Nucleus accumbens (tissue), 56 donors: ENCODE results near the gene CALCOCO1.

Source experiments
- DNase-seq, 56 donors: peaks; one replicate each; lab custom pipeline; 2025; lab: John Stamatoyannopoulos, UW

CALCOCO1 gene

DNA sequence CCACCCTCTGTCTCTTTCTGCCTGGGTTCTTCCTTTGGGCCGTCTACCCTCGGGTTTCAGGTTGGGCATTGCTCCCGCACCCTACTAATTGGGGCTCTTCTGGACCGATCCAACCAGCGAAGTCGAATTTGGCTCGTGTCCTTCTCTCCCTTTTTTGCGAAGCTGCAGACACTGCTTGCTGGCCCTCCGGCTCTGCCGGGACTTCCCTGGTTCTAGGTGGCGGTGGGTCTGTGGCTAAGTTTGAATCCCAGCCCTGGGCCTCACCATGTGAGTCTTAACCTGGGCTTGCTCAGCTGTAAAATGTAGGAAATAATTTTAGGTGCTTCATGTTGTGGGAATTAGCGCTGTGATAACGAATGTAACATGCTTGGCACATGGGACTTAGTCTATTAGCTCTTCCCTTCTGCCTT, 24.9 kb upstream of the CALCOCO1 start:
- DNase-seq, result no peak

DNA sequence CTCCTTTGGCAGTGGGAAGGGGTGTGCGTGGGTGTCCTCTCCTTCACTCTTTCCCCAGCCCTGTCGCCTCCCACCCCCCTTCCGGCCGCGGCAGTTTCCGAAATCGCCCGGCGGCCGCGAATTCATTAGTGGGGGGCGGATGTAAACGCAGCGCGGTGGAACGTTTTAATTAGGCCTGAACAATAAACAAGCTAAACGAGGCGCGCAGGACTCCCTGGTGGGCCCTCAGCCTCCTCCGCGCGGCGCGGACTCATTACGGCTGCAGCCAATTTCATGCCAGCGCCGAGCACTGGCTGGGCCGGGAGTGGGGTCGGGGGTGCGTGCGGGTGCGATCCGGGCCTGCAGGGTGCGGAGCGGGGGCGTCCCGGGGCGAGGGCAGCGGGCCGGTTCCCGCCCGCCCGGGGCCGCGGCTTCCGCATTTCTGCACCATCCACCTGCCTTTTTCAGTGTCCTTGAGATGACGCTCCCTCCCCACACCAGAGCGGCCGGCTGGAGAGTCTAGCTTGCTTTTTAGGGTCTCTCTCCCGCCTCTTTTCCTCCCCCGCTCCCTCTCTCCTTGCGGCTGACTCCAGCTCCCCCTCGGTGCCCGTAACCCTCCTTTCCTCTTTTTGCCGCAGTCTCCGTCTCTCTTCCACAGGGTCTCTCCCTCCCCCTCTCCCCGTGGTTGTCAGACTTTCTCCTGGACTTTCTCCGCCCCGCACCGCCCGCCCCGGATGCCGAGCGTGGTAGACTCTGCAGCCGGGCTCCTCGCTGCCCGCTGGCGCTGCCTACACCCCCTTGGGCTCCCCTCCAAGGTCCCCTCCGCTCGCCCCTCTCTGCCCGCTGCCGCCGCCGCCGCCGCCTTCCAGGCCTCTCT, 24.3 kb upstream of the CALCOCO1 start, which contains the start of gene CISTR:
TSS of gene CISTR (minus strand) at position 644 of the 856 bp plus-strand sequence.
- DNase-seq, result peak in 13 of 56 donors; percentile 6 to 62 (median 27)

DNA sequence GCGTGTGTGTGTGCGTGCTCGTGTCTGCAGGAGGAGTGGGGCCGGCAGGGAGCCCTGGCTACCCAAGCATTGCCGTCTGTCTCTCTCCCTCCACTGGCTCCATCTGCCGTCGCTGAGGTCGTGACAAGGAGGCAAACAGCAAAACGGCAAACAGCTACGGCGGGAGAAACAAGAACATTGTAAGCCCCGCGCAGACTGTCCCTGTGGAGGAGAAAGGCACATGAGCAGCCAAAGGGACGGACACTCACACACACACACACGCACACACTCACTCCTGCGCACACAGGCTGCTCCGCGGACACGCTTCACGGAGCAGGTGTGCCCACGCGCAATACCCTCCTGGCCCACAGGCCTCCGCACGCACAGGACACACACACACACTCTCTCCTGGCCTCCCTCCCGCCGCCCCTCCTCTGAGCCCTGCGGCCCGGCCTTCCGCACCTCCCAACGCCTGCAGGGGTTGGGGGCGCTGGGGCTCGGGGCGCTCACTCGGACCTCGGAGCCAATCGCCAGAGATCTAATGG, 23.6 kb upstream of the CALCOCO1 start:
- DNase-seq, result peak in 4 of 56 donors; percentile 11 to 48 (median 30)

DNA sequence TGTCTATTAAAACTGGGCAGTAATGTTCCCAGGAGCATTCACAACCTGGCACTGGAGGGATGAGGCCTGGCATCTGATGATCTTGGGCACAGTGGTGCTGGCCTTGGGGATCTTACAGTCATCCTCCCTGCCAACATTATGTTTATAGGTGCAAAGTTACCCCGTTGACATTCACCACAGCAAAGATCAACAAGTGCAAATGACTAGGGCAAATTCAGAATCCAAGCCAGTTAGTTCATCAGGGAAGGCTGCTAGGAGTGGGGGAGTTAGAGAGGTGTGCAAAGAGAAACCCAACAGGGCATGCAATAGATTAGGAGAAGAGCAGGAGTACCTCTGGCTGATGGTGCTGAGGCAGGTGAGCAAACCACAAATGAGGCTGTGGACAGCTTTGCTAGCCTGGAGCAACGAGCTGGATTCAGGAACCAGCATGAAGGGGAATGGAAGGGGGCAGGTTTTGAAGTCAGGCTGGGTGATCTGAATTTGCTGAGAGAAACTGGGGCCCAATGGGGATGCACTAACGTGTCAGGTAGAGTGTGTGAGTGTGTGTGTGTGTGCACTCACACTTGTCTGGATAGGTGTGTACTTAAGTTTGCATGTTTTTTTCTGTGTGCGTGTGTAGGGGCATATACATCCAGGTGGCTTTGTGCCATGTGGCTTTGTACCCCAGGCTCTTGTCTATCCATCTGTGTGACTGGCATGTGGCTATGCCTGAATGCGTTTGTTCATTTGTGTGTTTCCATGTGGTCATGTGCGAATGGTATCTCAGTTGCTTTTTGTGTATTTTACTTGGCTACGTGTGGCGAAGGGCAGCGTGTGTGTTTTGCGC, 22.9 kb upstream of the CALCOCO1 start:
- no peak for DNase-seq

DNA sequence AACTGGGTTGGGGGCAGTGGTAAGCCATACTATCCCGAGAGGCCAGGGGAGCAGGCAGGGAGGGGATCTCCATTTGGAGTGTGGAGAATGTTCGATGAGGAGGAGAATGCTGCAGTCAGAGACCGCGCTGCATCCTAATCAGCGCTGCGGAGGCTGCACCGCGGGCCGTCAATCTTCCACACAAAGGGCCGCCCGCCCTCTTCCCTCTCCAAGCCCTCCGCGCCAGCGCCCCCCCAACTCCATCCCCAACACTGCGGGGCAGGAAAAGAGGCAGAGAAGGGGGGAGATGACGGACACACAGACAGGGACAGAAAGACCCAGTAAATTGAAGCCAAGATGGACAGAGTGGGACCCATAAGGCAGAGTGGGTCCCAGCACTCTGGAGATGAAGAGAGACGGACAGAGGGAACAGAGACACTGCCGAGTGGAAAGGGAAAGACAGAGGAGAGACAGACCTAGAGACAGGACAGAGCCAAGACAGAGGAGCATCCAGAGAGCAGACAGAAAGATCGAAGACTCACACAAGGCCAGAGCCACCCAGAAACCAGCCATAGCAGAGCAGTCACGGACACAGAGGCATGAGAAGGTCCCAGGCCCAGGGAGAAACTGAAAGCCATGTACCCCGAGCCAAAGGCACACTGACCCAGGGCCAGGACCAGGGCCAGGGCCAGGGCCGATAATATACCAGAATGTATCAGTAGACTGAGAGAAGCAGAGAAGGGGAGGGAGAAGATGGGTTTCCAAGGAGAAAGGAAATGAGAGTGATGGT, 21.0 kb upstream of the CALCOCO1 start:
- peak in 20 of 56 donors; percentile 7 to 59 (median 30) for DNase-seq

DNA sequence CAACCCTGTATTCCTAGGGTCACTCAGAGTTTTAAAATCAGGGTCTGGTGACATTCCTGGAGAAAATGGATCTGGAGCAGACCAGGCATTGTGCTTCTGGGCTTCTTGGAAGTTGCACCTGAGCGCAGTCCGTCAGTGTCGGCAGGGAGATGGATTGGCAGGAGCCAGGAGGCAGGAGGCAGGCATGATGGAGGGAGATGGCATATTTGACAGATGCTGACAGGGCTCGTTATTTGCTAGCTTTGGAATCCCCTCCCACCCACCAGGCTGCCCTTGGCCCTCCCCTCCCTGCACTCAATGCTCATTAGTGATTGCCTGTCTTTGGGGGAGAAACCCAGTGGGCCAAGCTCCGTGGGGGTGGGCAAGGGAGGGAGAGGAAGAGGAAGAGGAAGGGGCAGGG, 19.8 kb upstream of the CALCOCO1 start:
- no peak for DNase-seq

DNA sequence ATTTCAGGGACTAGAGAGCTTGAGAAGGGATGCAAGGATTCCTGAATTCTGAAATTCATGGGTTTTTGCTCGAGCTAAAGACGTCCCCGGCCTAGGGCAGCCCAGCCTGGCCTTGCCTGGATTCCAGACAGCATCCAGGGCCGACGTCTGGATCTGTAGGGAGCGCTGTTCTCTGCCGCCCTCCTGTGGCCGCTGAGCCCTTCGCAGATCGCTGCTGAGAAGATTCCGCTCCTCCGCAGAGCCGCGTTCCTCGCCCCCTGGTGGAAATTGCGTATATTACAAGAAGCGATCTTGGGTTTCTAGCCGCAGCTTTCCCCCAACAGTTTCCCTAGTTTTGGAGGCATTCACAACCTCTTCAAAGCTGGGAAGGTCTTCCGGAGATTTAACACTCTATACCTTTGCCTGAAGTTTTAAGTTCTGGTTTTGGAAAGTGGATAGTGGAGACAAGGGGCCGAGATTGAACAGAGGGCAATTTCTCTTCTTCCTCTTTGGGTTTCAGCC, 19.4 kb upstream of the CALCOCO1 start:
- peak; percentile 25 to 97 (median 86) for DNase-seq

DNA sequence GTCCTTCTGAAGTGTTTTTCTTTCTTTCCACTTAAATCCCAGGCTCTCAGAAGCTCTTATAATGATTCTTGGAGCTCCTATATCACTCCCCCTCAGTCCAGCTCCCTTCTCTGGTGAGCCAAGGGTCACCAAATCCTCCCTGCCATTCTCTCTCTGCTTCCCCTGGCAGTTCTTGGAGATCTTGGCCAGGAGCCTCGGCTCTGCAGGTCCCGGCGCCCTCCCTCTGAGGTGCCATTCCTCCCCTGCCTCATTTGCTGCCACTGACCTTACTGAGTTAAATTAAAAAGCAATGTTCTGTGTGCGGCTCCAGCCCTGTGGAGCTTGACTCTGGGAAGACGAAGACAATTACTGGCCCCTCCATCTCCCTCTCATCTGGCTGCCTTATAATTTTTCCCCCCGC, 17.5 kb upstream of the CALCOCO1 start:
- no peak for DNase-seq

DNA sequence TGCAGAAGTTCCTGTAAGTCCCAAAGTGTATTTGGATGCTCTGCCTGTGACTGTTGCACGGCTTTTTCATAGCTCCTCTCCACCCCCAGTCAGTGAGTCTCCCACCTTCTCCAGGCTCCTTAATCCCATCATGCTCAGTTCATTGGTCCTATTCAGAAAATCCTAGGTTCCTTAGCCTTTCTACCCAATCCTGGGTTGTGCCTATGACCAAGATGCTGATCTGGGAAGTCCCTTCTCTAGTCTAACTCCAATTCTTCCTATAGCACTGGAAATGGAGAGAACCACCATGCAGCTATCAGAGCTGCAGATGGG, 16.8 kb upstream of the CALCOCO1 start:
- DNase-seq, result no peak

DNA sequence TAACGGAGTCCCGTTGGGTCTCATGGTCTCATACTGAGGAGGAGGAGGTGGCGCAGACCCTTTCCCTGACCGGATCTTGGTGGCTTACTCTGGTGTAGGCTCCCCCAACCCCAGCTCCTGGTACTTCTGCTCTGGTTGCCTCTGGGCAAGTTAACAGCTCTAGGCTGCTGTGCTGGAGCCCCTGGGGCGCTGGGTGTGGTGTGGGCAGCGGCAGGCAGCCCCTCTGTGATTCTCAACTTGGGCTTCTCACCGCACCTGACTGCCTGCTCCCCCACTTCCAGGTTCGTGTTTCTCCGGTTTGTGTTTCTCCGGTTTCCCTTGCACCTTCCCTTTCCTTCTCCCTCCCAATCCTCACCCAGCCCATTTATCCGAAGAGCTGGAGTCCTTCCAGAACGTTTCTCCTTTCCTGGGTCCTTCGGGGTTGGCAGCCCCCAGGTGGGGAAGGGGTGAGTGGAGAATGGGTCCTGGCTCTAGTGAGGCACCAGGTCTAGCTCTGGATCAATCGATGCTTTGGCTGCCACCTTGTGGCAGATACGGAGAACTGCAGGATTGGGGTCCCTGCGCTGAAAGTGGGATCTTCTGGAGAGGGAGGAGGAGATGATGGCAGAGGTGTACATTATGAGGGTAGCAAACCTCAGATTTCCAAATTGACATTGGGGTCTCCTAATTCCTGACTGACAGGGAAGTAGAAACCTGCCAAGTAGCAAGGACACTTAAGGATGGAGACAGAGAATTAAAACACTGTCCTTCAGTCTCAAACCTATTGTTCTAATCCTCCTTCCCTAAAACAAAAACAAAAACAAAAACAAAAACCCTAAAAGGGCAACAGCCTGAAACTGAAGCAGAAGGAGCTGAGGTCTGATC, 16.2 kb upstream of the CALCOCO1 start:
- peak in 43 of 56 donors; percentile 9 to 68 (median 42) for DNase-seq

DNA sequence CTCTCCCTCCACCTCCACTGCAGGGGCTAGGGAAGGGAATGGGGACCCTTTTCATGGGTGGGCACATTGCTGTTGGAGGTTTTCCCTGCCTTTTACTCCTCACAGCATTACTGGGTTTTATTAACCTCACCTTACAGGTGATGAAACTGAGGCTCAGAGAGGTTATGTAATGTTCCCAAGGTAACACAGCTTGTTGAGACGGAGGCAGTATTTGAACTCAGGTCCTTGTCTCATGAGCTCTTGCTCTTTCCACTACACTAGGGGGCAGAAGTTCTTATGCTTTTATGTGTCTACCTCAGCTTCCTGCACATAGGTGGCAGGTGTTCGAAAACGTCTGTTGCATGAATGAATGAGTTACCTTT, 12.9 kb upstream of the CALCOCO1 start:
- peak in 1 of 56 donors; percentile 32 for DNase-seq

DNA sequence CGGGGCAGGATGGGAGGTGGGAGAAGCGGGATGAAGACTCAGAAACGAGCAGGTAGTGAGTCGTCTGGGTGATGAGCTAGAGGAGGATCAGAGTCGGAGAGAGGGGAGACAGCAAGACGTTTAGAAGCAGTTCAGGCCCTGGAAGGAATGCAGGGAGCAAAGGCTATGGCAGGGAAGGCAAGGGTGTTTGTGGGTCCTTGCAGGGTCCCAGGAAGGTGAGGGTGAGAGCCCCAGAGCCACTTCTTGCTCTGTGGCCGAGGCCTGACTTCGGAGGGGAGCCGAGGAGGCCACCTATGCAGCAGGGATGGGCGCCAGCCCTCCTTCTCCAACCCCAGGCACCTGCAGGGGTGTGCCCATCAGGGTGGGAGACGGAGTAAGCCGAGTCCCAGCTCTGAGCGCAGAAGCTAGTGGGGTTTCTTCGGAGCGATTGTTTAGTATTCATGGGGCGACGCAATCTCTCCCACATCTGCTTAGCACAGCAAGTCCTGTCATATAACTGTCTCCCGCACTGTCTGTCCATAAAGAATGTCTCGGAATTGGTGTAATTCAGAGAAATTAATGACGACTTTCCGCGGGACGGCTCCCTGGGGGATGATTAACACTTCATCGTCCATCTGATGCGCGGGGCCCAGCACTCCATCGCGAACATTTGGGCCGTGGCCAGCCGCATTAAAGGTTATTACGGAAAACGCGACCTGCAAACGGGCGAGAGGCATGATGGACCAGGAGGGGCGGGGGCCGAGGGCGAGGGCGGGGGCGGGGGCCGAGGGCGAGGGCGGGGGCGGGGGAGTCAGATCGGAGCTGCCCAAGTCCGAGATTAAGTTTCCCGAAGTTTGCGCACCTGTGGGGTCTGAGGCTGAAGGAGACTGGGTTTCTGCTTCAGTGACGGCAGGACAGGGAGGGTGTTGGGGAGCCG, 12.2 kb upstream of the CALCOCO1 start:
- peak in 5 of 56 donors; percentile 15 to 45 (median 31) for DNase-seq

DNA sequence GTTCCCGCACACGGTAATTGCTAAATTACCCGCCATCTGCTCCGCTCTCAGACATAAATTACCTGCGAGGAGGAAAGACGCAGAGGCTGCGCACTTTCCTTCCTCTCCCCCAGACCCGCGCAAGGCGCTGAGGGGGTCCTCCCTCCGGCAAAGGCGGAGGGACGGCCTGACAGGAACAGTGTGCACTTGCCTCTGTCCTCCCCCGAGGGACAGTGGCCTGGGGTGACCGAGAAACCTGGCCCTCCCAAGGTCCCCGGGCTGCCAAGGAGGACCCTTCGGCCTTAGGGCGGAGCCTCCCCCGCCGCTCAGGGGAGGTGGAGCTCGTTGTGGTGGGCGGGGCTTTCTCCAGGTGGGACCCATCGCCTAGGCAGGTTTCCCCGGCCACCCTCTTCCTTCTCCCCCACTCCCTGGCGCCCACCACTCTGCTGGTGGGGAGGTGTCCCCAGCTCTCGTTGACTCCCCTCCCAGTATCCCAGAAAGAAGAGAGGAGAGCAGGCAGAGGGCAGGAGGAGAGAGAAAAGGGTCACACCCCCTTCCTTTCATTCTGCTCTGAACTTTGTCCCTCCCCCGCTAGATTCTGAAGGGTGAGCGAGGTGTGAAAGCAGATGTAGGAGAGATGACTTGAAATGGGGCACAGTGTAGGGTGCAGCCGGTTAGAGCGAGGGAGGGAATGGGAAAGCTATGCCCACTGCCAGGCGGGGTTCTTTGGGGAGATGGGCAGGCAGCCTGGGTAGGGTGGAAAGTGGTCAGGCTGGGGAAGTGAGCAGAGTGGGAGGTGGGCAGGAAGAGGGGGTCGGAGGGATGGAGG, 11.4 kb upstream of the CALCOCO1 start:
- peak in 11 of 56 donors; percentile 9 to 49 (median 30) for DNase-seq

DNA sequence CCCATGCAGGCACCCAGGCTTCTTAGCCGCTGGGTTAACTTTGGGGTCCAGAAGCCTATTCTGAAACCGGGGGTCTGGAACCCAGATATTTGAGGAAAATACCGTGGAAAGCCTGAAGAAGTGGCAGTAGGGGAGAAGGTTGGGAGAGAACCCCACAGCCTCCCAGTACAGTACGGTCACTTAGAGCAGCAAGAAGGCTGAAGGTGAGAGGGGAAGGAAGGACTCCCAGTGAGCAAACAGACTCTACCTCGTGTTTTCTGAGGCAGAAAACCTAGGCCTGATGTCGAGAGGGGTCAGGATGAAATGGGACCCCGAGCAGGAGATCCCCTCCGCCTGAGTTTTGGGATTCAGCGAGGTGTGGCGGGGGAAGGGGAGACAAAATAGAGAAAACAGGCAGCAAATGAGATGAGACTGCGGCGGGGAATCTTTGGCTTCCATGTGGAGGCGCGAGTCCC, 10.7 kb upstream of the CALCOCO1 start:
- peak in 3 of 56 donors; percentile 20 to 41 (median 30) for DNase-seq

DNA sequence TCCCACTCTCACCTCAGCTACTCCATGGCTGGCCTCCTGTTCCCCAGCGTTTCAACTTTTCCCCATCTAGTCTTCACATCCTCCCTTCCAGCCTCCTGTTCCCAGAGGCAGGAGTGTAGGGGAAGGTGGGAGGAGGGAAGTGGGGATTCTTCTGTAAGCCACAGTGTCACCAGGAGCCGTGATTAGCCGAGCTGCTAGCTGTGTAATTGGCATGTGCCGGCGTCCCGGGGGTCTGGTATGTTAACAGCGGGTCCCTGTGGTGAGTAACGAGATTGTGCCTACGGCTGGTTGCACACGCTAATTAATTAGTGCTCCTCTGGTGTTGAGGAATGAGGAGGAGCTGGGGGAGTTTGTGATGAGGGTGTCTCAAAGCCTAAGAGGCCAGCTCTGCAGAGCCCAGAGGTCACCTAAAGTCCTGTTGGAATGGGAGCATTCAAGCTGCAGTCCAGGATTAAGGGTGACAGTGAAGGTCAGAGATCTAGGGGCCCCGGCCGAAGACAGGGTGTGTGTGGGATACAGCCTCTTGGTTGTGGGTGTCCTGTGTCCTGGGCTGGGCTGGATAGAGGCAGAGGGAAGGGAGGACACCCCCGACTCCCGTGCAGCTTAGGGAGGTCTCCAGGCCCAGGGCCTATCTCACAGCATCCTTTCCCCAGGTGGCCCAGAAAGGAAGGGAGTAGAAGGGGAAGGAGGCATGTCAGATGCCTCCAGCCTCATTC, 10.0 kb upstream of the CALCOCO1 start:
- peak in 3 of 56 donors; percentile 17 to 26 (median 20) for DNase-seq

DNA sequence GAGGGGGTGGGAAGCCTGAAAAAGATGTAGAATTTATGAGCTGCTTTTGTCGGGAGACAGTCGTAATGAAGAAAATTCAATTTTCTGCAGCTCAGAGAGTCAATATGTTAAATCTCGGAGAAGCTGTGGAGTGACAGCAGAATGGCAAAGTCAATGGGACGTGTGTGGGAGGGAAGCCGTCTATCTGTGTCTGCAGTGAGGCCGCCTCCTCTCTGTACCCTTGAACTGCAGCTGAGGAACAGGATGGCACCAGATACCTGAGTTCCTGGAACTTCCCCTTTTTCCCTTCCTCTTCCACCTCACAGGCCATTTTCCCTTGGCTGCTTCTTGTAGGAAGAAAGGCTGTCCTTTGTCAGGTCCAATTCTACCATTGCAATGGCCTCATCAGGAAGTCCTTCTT, 9.3 kb upstream of the CALCOCO1 start:
- DNase-seq, result peak in 29 of 56 donors; percentile 10 to 83 (median 48)

DNA sequence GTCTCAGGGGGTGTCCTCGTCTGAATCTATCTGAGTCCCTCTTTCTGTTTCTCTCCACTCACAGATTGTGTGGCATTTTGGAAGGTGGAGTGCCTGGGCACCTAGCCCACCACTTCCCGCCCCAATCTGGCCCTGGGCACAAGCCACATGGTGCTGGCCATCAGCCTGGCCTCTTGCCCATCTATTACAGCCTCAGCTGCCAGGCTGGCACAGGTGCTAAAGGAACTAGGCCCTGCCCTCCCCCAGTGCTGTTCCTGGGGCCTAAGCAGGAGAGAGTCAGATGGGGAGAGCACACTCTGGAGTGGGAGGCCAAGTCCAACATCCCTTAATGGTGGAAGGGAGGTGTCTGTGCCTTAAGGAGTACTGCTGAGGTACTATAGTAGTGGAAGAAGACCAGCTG, 8.3 kb upstream of the CALCOCO1 start:
- no peak for DNase-seq
